PC-9 (cell line): ENCODE measurements around the gene HOXC4. TPM values are rescaled to one million over a fixed set of nuclear protein-coding genes. Genes with fewer than 3 reads are reported as not detected.

ENCODE experiments used
- BruUV-seq: library from RNA; stranded (reverse); fragments of 400-500 nt; replicated peaks from 2 replicates; lab custom pipeline; 2021; lab: Mats Ljungman, UMichigan
- CTCF ChIA-PET: fragments of 300-600 bp; sonication (Branson Sonifier 250); formaldehyde crosslinking; loops from one replicate; lab custom pipeline; 2022; ENCODE audit warnings: antibody characterized with exemption; lab: Charles Lee
- POLR2A ChIA-PET: fragments of 300-600 bp; sonication (Branson Sonifier 250); formaldehyde crosslinking; loops from one replicate; lab custom pipeline; 2022; ENCODE audit warnings: antibody characterized with exemption; ENCODE audit not compliant: unreplicated experiment; lab: Charles Lee
- DNase-seq, 2 experiments: peaks; one replicate each; pipeline versions ENCODE4 v3.0.0 to v3.0.0-alpha.2; 2015 to 2022; ENCODE audit warnings: mixed read lengths in 1 of 2
- H2AFZ ChIP-seq: fragments of 200-600 bp; sonication (generic); 2 replicates; pipeline ENCODE4 v1.8.1; 2017; ENCODE audit warnings: antibody characterized with exemption
- H3F3A ChIP-seq: fragments of 200-600 bp; sonication (generic); 2 replicates; pipeline ENCODE4 v1.8.1; 2017; ENCODE audit warnings: antibody characterized with exemption, mild to moderate bottlenecking, low read depth; ENCODE audit not compliant: insufficient read depth
- H3K27ac ChIP-seq: fragments of 200-600 bp; sonication (generic); 2 replicates; pipeline ENCODE4 v1.6.1; 2016; ENCODE audit warnings: mixed run types
- H3K27me3 ChIP-seq: fragments of 200-600 bp; sonication (generic); 2 replicates; pipeline ENCODE4 v1.6.1; 2016; ENCODE audit warnings: low read depth, mixed run types; ENCODE audit not compliant: insufficient read depth
- H3K36me3 ChIP-seq: fragments of 200-600 bp; sonication (generic); 2 replicates; pipeline ENCODE4 v1.6.1; 2016; ENCODE audit warnings: low read depth, mixed run types
- H3K4me1 ChIP-seq: fragments of 200-600 bp; sonication (generic); replicated peaks from 2 replicates; pipeline ENCODE4 v1.6.1; 2016; ENCODE audit warnings: mixed run types; ENCODE audit not compliant: insufficient read depth
- H3K4me2 ChIP-seq: fragments of 200-600 bp; sonication (generic); 2 replicates; pipeline ENCODE4 v1.6.1; 2017; ENCODE audit warnings: mixed run types
- H3K4me3 ChIP-seq: fragments of 200-600 bp; sonication (generic); 2 replicates; pipeline ENCODE4 v1.6.1; 2016; ENCODE audit warnings: mixed run types
- H3K79me2 ChIP-seq: fragments of 200-600 bp; sonication (generic); 2 replicates; pipeline ENCODE4 v1.6.1; 2017; ENCODE audit warnings: low read depth, mixed run types
- H3K9me2 ChIP-seq: fragments of 200-600 bp; sonication (generic); 2 replicates; pipeline ENCODE4 v1.8.1; 2017; ENCODE audit warnings: mild to moderate bottlenecking; ENCODE audit not compliant: insufficient read depth
- H3K9me3 ChIP-seq: fragments of 200-600 bp; sonication (generic); 2 replicates; pipeline ENCODE4 v1.8.1; 2016; ENCODE audit warnings: low read depth; ENCODE audit not compliant: insufficient read depth
- H4K20me1 ChIP-seq: fragments of 200-600 bp; sonication (generic); 2 replicates; pipeline ENCODE4 v1.8.1; 2017; ENCODE audit not compliant: insufficient read depth
- EZH2 ChIP-seq: fragments of 200-600 bp; sonication (generic); IDR thresholded peaks from 2 replicates; pipeline ENCODE4 v1.8.0; 2017; ENCODE audit warnings: antibody characterized with exemption, low read depth
- intact Hi-C: fragments of 100-400 bp; cut with micrococcal nuclease; formaldehyde crosslinking; loops from one replicate; pipeline ENCODE4 v1.10.0; 2022; ENCODE audit not compliant: unreplicated experiment
- total RNA-seq: library from RNA; stranded (reverse); gene quantifications from 2 replicates; pipeline ENCODE4 v1.2.3, GENCODE V29; 2021
- TF ChIP-seq, protein P1 (sequence below): fragments of 200-600 bp; sonication (generic); conservative IDR thresholded peaks from 2 replicates; pipeline ENCODE4 v1.6.1; 2017; ENCODE audit warnings: mixed run types, antibody characterized with exemption, mild to moderate bottlenecking, moderate library complexity

HOXC4 gene
- total RNA-seq, 1 experiment from 2014 or later: 3.8 TPM

DNA sequence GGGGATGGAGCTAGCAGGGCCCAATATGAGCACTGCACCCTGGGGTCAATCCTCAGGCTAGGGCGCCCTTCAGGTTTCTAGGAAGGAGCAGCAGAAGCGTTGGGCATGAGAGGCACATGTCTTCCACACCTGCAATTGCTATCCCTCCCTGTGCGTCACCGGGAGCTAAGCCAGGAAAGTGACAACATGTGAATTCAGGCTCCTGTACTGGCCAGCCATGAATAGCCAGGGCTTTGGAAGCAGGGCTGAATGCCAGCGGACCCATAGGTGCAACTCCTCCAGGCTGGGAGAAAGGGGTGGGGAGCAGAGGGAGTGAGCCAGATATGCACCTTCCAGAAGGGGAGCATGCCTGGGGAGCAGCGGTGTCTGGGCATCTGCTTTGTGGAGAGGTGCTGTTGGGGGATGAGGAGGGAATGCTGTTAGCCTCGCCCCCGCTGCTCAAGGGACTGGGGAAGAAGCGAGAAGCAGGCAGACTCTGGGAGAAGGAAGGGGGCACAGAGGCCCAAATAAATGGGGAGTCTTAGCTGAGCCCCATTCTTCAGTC lies 14.7 kb upstream of the HOXC4 start:
- CTCF ChIA-PET: interaction anchor here (0.6 kb wide), 1 partner anchor 39 kb away, joined by 3 read pairs; the partner anchor contains the start of gene HOXC9
- H3F3A ChIP-seq: no peaks in the 10 kb centered on the region
- no peaks in the 10 kb centered on the region for H4K20me1 ChIP-seq
- intact Hi-C loops: no loop called here
- TF ChIP-seq EZH2: no peak
- TF ChIP-seq, protein P1, sequence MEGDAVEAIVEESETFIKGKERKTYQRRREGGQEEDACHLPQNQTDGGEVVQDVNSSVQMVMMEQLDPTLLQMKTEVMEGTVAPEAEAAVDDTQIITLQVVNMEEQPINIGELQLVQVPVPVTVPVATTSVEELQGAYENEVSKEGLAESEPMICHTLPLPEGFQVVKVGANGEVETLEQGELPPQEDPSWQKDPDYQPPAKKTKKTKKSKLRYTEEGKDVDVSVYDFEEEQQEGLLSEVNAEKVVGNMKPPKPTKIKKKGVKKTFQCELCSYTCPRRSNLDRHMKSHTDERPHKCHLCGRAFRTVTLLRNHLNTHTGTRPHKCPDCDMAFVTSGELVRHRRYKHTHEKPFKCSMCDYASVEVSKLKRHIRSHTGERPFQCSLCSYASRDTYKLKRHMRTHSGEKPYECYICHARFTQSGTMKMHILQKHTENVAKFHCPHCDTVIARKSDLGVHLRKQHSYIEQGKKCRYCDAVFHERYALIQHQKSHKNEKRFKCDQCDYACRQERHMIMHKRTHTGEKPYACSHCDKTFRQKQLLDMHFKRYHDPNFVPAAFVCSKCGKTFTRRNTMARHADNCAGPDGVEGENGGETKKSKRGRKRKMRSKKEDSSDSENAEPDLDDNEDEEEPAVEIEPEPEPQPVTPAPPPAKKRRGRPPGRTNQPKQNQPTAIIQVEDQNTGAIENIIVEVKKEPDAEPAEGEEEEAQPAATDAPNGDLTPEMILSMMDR: no peak
- H3K27me3 ChIP-seq: peaks cover 30% of the 10 kb centered on the region
- H3K9me3 ChIP-seq: no peaks in the 10 kb centered on the region
- peak in 1 of 2 experiments; percentile 36 for DNase-seq
- no peak overlapping the region for H3K27ac ChIP-seq
- H3K36me3 ChIP-seq: no peaks in the 10 kb centered on the region
- H3K79me2 ChIP-seq: no peaks in the 10 kb centered on the region
- H3K9me2 ChIP-seq: no peaks in the 10 kb centered on the region
- H2AFZ ChIP-seq: no peak overlapping the region
- POLR2A ChIA-PET: interaction anchor here (0.5 kb wide), 1 partner anchor 15 kb away, joined by 6 read pairs; the partner anchor contains the start of gene HOXC4
- H3K4me2 ChIP-seq: no peak overlapping the region
- BruUV-seq: no TSS peak
- H3K4me3 ChIP-seq: no peak overlapping the region
- H3K4me1 ChIP-seq: no peaks in the 10 kb centered on the region

DNA sequence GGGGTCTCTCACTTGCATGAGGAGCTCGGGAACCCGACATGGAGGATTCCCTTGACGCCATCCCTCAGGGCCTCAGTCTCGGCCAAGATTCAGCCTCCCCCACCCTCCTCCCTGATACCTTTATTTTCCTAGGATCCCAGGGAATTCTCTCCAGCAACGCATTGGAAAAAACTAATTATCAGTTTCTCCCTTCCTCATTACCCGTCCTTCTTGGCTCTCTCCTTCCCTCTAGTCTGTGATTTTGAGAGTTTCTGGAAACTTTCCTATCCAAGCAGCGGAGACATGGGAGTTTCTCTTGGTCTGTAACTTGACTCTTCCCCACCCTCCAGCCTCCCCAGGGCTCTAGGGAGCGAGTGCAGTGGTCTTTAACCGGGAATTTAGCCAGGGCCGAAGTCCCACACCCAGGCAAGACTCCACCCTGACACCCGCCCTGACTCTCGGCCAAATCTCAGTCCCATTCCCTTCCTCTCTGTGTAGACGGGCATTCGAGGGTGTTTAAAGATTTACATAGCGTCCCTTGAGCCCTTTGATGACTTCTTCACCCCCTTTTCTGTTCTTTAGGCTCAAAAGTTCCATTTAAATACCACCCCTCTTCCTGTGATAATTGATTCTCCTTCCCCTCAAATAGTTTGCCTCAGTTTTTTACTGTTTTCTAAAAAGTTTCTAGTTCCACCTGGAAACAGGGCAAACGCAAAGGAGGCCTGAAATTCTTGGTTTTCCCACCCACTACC lies 14.1 kb upstream of the HOXC4 start:
- no peaks in the 10 kb centered on the region for H3K9me2 ChIP-seq
- TF ChIP-seq, protein P1: no peak
- TF ChIP-seq EZH2: no peak
- no peaks in the 10 kb centered on the region for H3K79me2 ChIP-seq
- ChIA-PET POLR2A (no interaction called here), CTCF (interaction anchor here (0.6 kb wide), 1 partner anchor 285 kb away, joined by 8 read pairs; the partner anchor contains the start of gene COPZ1)
- no peaks in the 10 kb centered on the region for H3K4me1 ChIP-seq
- no TSS peak for BruUV-seq
- no peaks in the 10 kb centered on the region for H3F3A ChIP-seq
- H3K9me3 ChIP-seq: no peaks in the 10 kb centered on the region
- no peak overlapping the region for H3K4me3 ChIP-seq
- no peak overlapping the region for H2AFZ ChIP-seq
- no peak overlapping the region for H3K27ac ChIP-seq
- H3K27me3 ChIP-seq: peaks cover 30% of the 10 kb centered on the region
- intact Hi-C loops: no loop called here
- H3K36me3 ChIP-seq: no peaks in the 10 kb centered on the region
- H3K4me2 ChIP-seq: no peak overlapping the region
- no peak for DNase-seq
- no peaks in the 10 kb centered on the region for H4K20me1 ChIP-seq

DNA sequence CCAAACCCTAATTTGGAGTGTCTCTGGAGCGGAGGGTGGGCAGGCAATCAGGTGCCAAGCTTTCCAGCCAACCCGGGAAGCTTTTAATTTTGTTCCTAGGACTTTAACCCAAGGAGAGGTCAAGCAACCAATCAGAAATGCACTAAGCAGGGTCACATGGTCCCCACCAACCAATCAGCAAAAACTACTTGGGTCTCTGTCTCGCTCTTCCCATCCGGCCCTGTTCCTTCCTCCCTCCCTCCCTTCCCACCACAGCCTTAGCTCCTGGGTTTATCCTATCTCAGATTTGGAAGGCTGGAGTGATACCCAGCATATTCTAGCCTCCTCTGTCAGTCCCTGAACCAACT lies 13.5 kb upstream of the HOXC4 start:
- H3K9me3 ChIP-seq: no peaks in the 10 kb centered on the region
- TF ChIP-seq, protein P1: no peak
- TF ChIP-seq EZH2: no peak
- no peak overlapping the region for H3K4me3 ChIP-seq
- DNase-seq: no peak
- BruUV-seq: no TSS peak
- CTCF ChIA-PET: interaction anchor here (0.6 kb wide), 1 partner anchor 285 kb away, joined by 8 read pairs; the partner anchor contains the start of gene COPZ1
- H3K9me2 ChIP-seq: no peaks in the 10 kb centered on the region
- peaks cover 31% of the 10 kb centered on the region for H3K27me3 ChIP-seq
- no peaks in the 10 kb centered on the region for H3K4me1 ChIP-seq
- no peaks in the 10 kb centered on the region for H3F3A ChIP-seq
- no peak overlapping the region for H3K4me2 ChIP-seq
- POLR2A ChIA-PET: no interaction called here
- no peaks in the 10 kb centered on the region for H3K79me2 ChIP-seq
- H2AFZ ChIP-seq: no peak overlapping the region
- no peak overlapping the region for H3K27ac ChIP-seq
- H4K20me1 ChIP-seq: no peaks in the 10 kb centered on the region
- intact Hi-C loops: no loop called here
- no peaks in the 10 kb centered on the region for H3K36me3 ChIP-seq
